HG03469 (cell line): Measurements from ENCODE around the gene ARHGAP10.
A peak's percentile ranks its signal among the peaks of the same experiment; 100 is the strongest.

Experiments
- ATAC-seq: cut with Tn5 transposase; IDR thresholded peaks from one replicate; pipeline ENCODE4 v1.9.1; 2021; ENCODE audit warnings: mild to moderate bottlenecking, moderate library complexity, moderate number of reproducible peaks; ENCODE audit not compliant: unreplicated experiment

ARHGAP10 gene

GRCh38 chr4:147765121-147765529 is 33.2 kb downstream of the ARHGAP10 start:
- ATAC-seq: no peak

GRCh38 chr4:147768113-147768512 is 36.2 kb downstream of the ARHGAP10 start:
- no peak for ATAC-seq

- no peak for ATAC-seq
Measured at GRCh38 chr4:147769386-147769785, 37.5 kb downstream of the ARHGAP10 start.

GRCh38 chr4:147770831-147771230 is 38.9 kb downstream of the ARHGAP10 start:
- ATAC-seq: no peak

- ATAC-seq: no peak
Measured at GRCh38 chr4:147772056-147772455, 40.2 kb downstream of the ARHGAP10 start.

GRCh38 chr4:147772459-147772969 is 40.6 kb downstream of the ARHGAP10 start:
- no peak for ATAC-seq

- peak; percentile 53 for ATAC-seq
Measured at GRCh38 chr4:147773261-147774184, 41.6 kb downstream of the ARHGAP10 start.

GRCh38 chr4:147776716-147777115 is 44.8 kb downstream of the ARHGAP10 start:
- no peak for ATAC-seq

- ATAC-seq: no peak
Measured at GRCh38 chr4:147777456-147778091, 45.7 kb downstream of the ARHGAP10 start.

GRCh38 chr4:147778942-147779341 is 47.1 kb downstream of the ARHGAP10 start:
- ATAC-seq: peak; percentile 25

GRCh38 chr4:147779451-147779850 is 47.6 kb downstream of the ARHGAP10 start:
- no peak for ATAC-seq

- ATAC-seq: peak; percentile 66
Measured at GRCh38 chr4:147780137-147780777, 48.4 kb downstream of the ARHGAP10 start.

GRCh38 chr4:147782087-147782781 is 50.3 kb downstream of the ARHGAP10 start:
- ATAC-seq: no peak

- no peak for ATAC-seq
Measured at GRCh38 chr4:147785129-147785528, 53.2 kb downstream of the ARHGAP10 start.

- ATAC-seq: peak; percentile 86
Measured at GRCh38 chr4:147786031-147786430, 54.1 kb downstream of the ARHGAP10 start.

- no peak for ATAC-seq
Measured at GRCh38 chr4:147786531-147786930, 54.6 kb downstream of the ARHGAP10 start.

GRCh38 chr4:147787204-147787603 is 55.3 kb downstream of the ARHGAP10 start:
- ATAC-seq: no peak

- ATAC-seq: no peak
Measured at GRCh38 chr4:147788791-147789190, 56.9 kb downstream of the ARHGAP10 start.

GRCh38 chr4:147789596-147789995 is 57.7 kb downstream of the ARHGAP10 start:
- ATAC-seq: no peak

- ATAC-seq: no peak
Measured at GRCh38 chr4:147790412-147790811, 58.5 kb downstream of the ARHGAP10 start.

- ATAC-seq: no peak
Measured at GRCh38 chr4:147791341-147791740, 59.5 kb downstream of the ARHGAP10 start.
